ENCODE measurements around the gene PLD5.

DNA sequence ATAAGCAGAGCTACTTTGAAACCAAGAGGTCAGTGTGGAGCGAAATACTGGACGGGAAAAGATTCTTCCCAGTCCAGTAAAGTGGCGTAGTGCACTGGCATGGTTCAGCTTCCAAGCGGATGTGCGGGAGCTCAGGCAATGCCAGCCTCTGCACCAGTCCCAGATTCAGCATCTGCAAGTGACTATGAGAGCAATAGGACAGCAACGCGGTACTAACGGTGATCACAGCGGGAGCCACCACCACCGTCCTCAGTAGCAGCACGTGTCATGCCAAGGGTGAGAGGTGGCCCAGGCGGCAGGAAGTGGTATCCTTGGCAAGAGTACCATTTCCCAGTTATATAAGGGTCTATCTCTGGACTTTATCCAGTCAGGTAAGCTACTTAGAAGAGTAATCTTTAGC lies 17.8 kb downstream of the PLD5 start:
- TF ChIP-seq, protein P1, sequence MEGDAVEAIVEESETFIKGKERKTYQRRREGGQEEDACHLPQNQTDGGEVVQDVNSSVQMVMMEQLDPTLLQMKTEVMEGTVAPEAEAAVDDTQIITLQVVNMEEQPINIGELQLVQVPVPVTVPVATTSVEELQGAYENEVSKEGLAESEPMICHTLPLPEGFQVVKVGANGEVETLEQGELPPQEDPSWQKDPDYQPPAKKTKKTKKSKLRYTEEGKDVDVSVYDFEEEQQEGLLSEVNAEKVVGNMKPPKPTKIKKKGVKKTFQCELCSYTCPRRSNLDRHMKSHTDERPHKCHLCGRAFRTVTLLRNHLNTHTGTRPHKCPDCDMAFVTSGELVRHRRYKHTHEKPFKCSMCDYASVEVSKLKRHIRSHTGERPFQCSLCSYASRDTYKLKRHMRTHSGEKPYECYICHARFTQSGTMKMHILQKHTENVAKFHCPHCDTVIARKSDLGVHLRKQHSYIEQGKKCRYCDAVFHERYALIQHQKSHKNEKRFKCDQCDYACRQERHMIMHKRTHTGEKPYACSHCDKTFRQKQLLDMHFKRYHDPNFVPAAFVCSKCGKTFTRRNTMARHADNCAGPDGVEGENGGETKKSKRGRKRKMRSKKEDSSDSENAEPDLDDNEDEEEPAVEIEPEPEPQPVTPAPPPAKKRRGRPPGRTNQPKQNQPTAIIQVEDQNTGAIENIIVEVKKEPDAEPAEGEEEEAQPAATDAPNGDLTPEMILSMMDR (conservative IDR thresholded peaks at IDR 0.05 in 1 of 2, IDR thresholded peaks at IDR 0.05 in 1 of 2; ENCODE audit: extremely low read depth in 1 of 2, insufficient read depth in 1 of 2, low read depth in 1 of 2, low read length in 2 of 2), result no peak
- no peak for TF ChIP-seq EZH2 (IDR thresholded peaks at IDR 0.05; ENCODE audit: borderline replicate concordance, low read length)
